ENCODE data around the gene ZNF417. TPM values are rescaled to one million over a fixed set of nuclear protein-coding genes. Genes with fewer than 3 reads are reported as not detected.

Gene ZNF417
- total and polyA plus RNA-seq, 2 of the 8 experiments (the other 6 are each of a cell fraction or from before 2014, with no cell fraction given) = 5.4 to 19.2 TPM

DNA sequence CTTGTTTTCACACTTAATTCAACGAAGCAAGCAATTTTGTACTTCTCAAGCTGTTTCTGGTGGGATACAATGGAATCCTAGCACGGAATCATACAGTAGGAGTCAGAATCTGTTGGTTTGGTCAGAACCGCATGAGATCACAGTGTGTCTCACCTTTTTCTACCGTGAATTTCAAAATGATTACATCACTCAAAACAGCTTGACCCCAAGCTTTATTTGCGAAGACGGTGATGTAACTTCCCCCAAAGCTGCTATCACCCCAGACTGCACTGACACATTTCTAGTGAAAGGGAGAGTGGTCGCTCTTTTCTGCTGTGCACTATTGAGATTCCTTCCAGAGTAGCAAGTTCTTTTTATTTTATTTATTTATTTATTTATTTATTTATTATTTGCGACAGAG is 48.4 kb upstream of the ZNF417 start:
- Histone ChIP-seq H3K4me2 (ENCODE audit: insufficient read depth in 1 of 2, low read depth in 2 of 2, low read length in 2 of 2) (no peak overlapping the region), H2BK5ac (ENCODE audit: low read depth, low read length) (no peak overlapping the region), H3K18ac (ENCODE audit: extremely low read depth, low read length) (no peak overlapping the region), H3K9ac (replicated peaks in 1 of 4; ENCODE audit: extremely low read depth in 1 of 4, low read depth in 3 of 4, low read length in 3 of 4) (no peak overlapping the region), H2AFZ (ENCODE audit: low read length) (no peak overlapping the region), H3K27ac (ENCODE audit: low read depth, low read length) (no peak overlapping the region), H3K79me2 (ENCODE audit: control insufficient read depth in 1 of 2, insufficient read depth in 2 of 2, low read length in 2 of 2) (no peaks in the 10 kb centered on the region), H3K14ac (ENCODE audit: insufficient read length) (no peak overlapping the region), H2BK120ac (replicated peaks; ENCODE audit: low read depth, low read length) (no peak overlapping the region), H3K56ac (replicated peaks; ENCODE audit: insufficient read length, low read depth, low read length) (no peak overlapping the region), H3K23me2 (ENCODE audit: low read depth, low read length) (no peaks in the 10 kb centered on the region), H3K23ac (ENCODE audit: insufficient read length) (no peak overlapping the region), H4K91ac (replicated peaks; ENCODE audit: insufficient read length, low read length) (no peak overlapping the region), H3K27me3 (replicated peaks in 1 of 4; ENCODE audit: control insufficient read depth in 3 of 4, extremely low read depth in 1 of 4, insufficient read depth in 3 of 4, low read length in 3 of 4) (no peaks in the 10 kb centered on the region), H4K20me1 (replicated peaks in 1 of 2; ENCODE audit: control insufficient read depth in 1 of 2, insufficient read depth in 2 of 2, low read length in 2 of 2) (no peaks in the 10 kb centered on the region), H2BK15ac (ENCODE audit: low read length) (no peak overlapping the region), H4K5ac (ENCODE audit: insufficient read length, low read depth, low read length) (no peak overlapping the region), H3K4me1 (replicated peaks in 1 of 4; ENCODE audit: control insufficient read depth in 3 of 4, insufficient read depth in 4 of 4, low read length in 3 of 4) (no peaks in the 10 kb centered on the region), H3K36me3 (ENCODE audit: control insufficient read depth in 2 of 4, insufficient read depth in 4 of 4, low read length in 3 of 4) (no peaks in the 10 kb centered on the region), H4K8ac (ENCODE audit: extremely low read depth, insufficient read depth, low read length) (no peak overlapping the region), H2BK12ac (ENCODE audit: low read depth, low read length) (no peak overlapping the region), H3K9me3 (ENCODE audit: insufficient read depth in 2 of 2, low read depth in 1 of 2, low read length in 1 of 2) (peaks cover 35 to 65% of the 10 kb centered on the region in 2 experiments), H2BK20ac (ENCODE audit: low read length) (no peak overlapping the region), H3K4me3 (ENCODE audit: extremely low read depth in 1 of 4, insufficient read depth in 2 of 4, low read depth in 3 of 4, low read length in 4 of 4) (no peak overlapping the region), H3K4ac (replicated peaks; ENCODE audit: insufficient read length, low read depth, low read length) (no peak overlapping the region), H2AK5ac (ENCODE audit: low read depth, low read length) (no peak overlapping the region), H3K79me1 (ENCODE audit: low read depth, low read length) (no peaks in the 10 kb centered on the region)
- ChIA-PET POLR2A (ENCODE audit: partially characterized antibody) (interaction anchor here (1.1 to 1.6 kb wide), 3 partner anchors 11 to 34 kb away, joined by 3 to 4 read pairs (median 3); no protein-coding TSS in a partner anchor), CTCF (ENCODE audit: partially characterized antibody) (no interaction called here)
- DNase-seq (ENCODE audit: low read depth in 1 of 2, low spot score in 2 of 2) = no peak
- WGBS, 2 experiments (ENCODE audit: extremely low coverage in 1 of 2, insufficient coverage in 1 of 2, insufficient read length in 1 of 2, insufficient replicate concordance in 2 of 2, low coverage in 1 of 2, low lambda C conversion rate in 2 of 2, missing lambda C conversion rate in 1 of 2) = 86% methylated on average over 8 of the region's 8 CpGs; no CpG with 5 or more reads in 1 of the 2 experiments
- no peak for FAIRE-seq
- no peak for TF ChIP-seq JUN (IDR thresholded peaks at IDR 0.05; ENCODE audit: low read depth, low read length)
- TF ChIP-seq ZNF274 (IDR thresholded peaks at IDR 0.05; ENCODE audit: borderline replicate concordance, extremely low read depth, low read length) = no peak
- no peak for TF ChIP-seq CHD1 (IDR thresholded peaks at IDR 0.05; ENCODE audit: low read depth, low read length)
- no peak for TF ChIP-seq NRF1 (IDR thresholded peaks at IDR 0.05; ENCODE audit: low read depth, low read length)
- TF ChIP-seq NANOG (IDR thresholded peaks at IDR 0.05; ENCODE audit: insufficient read depth, low read depth, low read length, poor library complexity, severe bottlenecking) = no peak
- TF ChIP-seq, protein P1, sequence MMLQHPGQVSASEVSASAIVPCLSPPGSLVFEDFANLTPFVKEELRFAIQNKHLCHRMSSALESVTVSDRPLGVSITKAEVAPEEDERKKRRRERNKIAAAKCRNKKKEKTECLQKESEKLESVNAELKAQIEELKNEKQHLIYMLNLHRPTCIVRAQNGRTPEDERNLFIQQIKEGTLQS (IDR thresholded peaks at IDR 0.05; ENCODE audit: insufficient read depth, low read depth, low read length) = no peak
- TF ChIP-seq GABPA (IDR thresholded peaks at IDR 0.05; ENCODE audit: borderline replicate concordance, insufficient read depth, low read length) = no peak
- TF ChIP-seq, protein P2, sequence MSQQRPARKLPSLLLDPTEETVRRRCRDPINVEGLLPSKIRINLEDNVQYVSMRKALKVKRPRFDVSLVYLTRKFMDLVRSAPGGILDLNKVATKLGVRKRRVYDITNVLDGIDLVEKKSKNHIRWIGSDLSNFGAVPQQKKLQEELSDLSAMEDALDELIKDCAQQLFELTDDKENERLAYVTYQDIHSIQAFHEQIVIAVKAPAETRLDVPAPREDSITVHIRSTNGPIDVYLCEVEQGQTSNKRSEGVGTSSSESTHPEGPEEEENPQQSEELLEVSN (IDR thresholded peaks at IDR 0.05) = no peak
- no peak for TF ChIP-seq SP1 (IDR thresholded peaks at IDR 0.05; ENCODE audit: low read depth, low read length)
- no peak for TF ChIP-seq ASH2L (IDR thresholded peaks at IDR 0.05; ENCODE audit: low read length)
- no peak for TF ChIP-seq EP300 (IDR thresholded peaks at IDR 0.05; ENCODE audit: borderline replicate concordance in 1 of 2, low read depth in 2 of 2, low read length in 2 of 2)
- no peak for TF ChIP-seq SP2 (IDR thresholded peaks at IDR 0.05; ENCODE audit: low read length)
- TF ChIP-seq HDAC6 (IDR thresholded peaks at IDR 0.05; ENCODE audit: low read depth, low read length) = no peak
- TF ChIP-seq FOSL1 (IDR thresholded peaks at IDR 0.05; ENCODE audit: insufficient read depth, low read depth, low read length) = no peak
